ENCODE data around the gene PWWP2B. TPM values are rescaled to one million over a fixed set of nuclear protein-coding genes. Genes with fewer than 3 reads are reported as not detected.
"Not testable (repeated sequence)": the region's sequence is repeated elsewhere in the genome, so short reads cannot be mapped to it uniquely, and the experiment has no call there.

PWWP2B gene
- total RNA-seq, 8 experiments from 2014 or later: 4.6 to 12.7 (median 8.9) TPM

DNA sequence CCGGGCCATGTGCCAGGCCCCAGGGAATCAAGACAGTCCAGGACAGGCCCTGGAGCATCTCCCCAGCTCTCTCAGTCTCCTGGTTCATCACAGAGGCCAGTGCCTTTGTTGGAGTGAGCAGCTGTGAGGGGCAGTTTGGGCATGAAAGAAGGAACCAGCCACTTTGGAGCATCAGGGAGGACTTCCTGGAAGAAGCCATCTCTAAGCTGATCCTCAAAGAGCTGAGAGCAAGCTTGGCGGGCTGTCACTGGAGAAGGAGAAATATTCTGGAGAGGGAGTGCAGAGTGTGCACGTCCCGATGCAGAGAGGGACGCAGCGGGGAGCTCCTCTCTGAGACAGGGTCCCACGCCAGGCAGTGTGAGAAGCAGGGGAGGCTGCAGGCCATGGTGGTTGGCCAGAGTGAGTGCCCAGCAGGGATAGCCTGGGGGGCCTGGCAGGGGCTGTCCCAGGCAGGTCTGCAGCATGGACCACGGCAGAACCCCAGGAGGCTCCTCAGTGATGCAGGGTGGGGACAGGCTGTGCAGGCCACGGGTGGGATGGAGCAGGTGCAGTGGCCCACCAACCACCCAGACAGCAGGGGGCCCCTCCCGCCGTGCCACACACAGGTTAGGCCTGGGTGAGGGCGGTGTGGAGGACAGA, 34.7 kb downstream of the PWWP2B start:
- H3K27ac ChIP-seq: peak overlapping the region; percentile 52 to 78
- WGBS, 10 experiments: 79 to 100% (median 93%) methylated on average over 1 to 5 of the region's 12 CpGs; no CpG with 5 or more reads in 4 of the 10 experiments
- peak in 2 of 8 experiments; percentile 2 to 6 for ATAC-seq (replicated peaks in 6 of 8)
- in situ Hi-C loops (cut with MboI; ENCODE audit: low pct_unique_long_range_greater_than_20kb in 2 of 9, low sequenced_read_pairs in 9 of 9, unreplicated experiment in 9 of 9): no loop called here
- peaks cover 27 to 31% of the 10 kb centered on the region in 2 donors for H3K4me1 ChIP-seq (replicated peaks in 1 of 2)
- no peak overlapping the region for H3K4me3 ChIP-seq

DNA sequence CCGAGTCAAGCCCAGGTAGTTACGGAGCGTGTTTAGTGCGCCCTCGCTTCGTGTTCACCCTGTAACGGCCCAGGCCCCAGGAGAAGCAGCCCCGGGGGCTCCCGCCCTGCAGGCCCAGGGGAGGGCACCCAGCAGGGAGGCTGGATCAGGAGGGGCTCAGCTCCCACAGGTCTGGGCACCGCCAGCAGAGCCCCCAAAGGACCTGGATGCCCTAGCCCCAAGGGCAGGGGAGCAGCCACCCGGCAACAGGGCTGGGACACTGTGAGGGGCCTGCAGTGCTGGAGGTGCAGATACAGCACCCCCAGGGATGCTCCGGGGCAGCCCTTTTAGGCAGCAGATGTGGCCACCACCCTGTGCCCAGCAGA, 35.2 kb downstream of the PWWP2B start:
- WGBS, 10 experiments: 40 to 100% (median 83%) methylated on average over 1 to 2 of the region's 12 CpGs; no CpG with 5 or more reads in 7 of the 10 experiments
- peak in 2 of 8 experiments; percentile 5 for ATAC-seq (replicated peaks in 6 of 8)
- Histone ChIP-seq H3K4me3 (no peak overlapping the region), H3K4me1 (replicated peaks in 1 of 2) (peaks cover 27 to 31% of the 10 kb centered on the region in 2 donors), H3K27ac (peak overlapping the region; percentile 52 to 78)
- in situ Hi-C loops (cut with MboI; ENCODE audit: low pct_unique_long_range_greater_than_20kb in 2 of 9, low sequenced_read_pairs in 9 of 9, unreplicated experiment in 9 of 9): no loop called here

DNA sequence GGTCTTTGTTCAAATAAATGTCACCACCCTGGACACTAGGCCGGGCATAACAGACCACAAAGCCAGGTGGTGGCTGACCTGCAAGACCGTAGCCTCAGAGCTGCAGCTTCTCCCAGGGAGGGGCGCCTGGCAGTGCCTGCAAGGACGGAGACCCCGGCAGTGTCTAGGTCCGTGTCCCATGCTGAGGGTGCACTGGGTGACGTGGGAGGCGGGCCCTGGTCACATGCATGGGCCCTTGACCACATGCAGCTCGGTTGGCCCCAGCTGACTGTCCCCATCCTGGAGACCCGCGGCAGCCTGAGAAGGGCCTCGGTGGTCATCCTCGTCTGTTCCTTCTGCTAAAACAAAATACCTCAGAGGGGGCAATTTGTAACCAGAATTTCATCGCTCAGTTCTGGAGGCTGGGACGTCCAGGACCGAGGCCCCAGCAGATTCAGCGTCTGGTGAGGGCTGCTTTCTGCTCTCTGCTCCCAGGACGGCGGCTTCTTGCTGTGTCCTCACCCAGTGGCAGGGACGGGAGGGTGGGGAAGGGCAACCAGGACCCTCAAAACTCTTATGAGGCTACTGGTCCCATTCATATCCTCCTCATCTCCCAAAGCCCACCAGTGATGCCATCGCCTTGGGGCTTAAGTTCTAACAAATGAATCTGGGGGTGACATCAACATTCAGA, 36.8 kb downstream of the PWWP2B start:
- Histone ChIP-seq H3K27ac (peak overlapping the region in 1 of 2 donors; percentile 19), H3K4me3 (no peak overlapping the region), H3K4me1 (replicated peaks in 1 of 2) (peaks cover 27 to 31% of the 10 kb centered on the region in 2 donors)
- no peak for ATAC-seq (replicated peaks in 6 of 8)
- in situ Hi-C loops (cut with MboI; ENCODE audit: low pct_unique_long_range_greater_than_20kb in 2 of 9, low sequenced_read_pairs in 9 of 9, unreplicated experiment in 9 of 9): no loop called here
- WGBS, 10 experiments: 80 to 100% (median 94%) methylated on average over 1 to 11 of the region's 21 CpGs; no CpG with 5 or more reads in 6 of the 10 experiments

DNA sequence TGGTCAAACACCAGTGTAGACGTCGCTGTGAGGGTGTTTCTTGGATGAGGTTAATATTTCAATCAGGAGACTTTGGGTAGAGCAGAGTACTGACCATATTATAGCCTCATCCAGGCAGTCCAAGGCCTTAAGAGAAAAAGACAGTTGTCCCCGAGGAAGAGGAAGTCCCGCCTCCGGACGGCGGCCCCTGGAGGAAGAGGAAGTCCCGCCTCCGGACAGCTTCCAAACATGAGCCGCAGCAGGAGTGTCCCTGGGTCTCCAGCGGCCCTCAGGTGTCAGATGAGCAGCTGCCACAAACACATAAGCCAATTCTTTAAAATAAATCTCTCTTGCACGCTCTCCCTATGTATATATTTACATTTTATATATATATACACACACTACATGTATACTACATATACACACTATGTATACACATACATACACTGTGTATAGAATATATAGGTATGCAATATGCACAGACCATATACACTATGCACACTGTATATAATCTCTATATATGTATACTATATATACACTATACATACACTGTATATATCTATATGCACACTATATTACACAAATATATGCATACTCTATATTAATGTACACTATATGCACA, 37.5 kb downstream of the PWWP2B start:
- no peak overlapping the region for H3K4me3 ChIP-seq
- peak in 1 of 8 experiments; percentile 13 for ATAC-seq (replicated peaks in 6 of 8)
- H3K27ac ChIP-seq: no peak overlapping the region
- peaks cover 28 to 29% of the 10 kb centered on the region in 2 donors for H3K4me1 ChIP-seq (replicated peaks in 1 of 2)
- WGBS, 10 experiments: 83 to 100% (median 94%) methylated on average over 1 to 10 of the region's 12 CpGs; no CpG with 5 or more reads in 5 of the 10 experiments
- in situ Hi-C loops (cut with MboI; ENCODE audit: low pct_unique_long_range_greater_than_20kb in 2 of 9, low sequenced_read_pairs in 9 of 9, unreplicated experiment in 9 of 9): no loop called here

DNA sequence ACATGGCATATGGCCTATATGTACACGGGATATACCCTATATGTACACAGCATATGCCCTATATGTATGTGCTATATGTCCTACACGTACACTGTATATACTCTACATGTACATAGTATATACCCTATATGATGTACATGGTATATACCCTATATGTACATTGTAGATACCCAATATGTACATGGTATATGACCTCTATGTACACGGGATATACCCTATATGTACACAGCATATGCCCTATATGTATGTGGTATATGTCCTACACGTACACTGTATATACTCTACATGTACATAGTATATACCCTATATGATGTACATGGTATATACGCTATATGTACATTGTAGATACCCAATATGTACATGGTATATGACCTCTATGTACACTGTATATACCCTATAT, 38.3 kb downstream of the PWWP2B start:
- H3K4me3 ChIP-seq; in situ Hi-C loops (cut with MboI; ENCODE audit: low pct_unique_long_range_greater_than_20kb in 2 of 9, low sequenced_read_pairs in 9 of 9, unreplicated experiment in 9 of 9); H3K27ac ChIP-seq; ATAC-seq (replicated peaks in 6 of 8): not testable (repeated sequence)
- H3K4me1 ChIP-seq (replicated peaks in 1 of 2): peaks cover 22 to 23% of the 10 kb centered on the region in 2 donors
- 56 to 100% (median 91%) methylated on average over 1 to 5 of the region's 5 CpGs; no CpG with 5 or more reads in 2 of the 10 experiments for WGBS, 10 experiments

DNA sequence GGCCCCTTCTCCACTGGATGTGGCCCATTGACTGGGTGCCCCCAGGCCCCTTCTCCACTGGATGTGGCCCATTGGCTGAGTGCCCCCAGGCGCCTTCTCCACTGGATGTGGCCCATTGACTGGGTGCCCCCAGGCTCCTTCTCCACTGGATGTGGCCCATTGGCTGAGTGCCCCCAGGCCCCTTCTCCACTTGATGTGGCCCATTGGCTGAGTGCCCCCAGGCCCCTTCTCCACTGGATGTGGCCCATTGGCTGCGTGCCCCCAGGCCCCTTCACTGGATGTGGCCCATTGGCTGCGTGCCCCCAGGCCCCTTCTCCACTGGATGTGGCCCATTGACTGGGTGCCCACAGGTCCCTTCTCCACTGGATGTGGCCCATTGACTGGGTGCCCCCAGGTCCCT, 39.1 kb downstream of the PWWP2B start:
- peaks cover 22 to 23% of the 10 kb centered on the region in 2 donors for H3K4me1 ChIP-seq (replicated peaks in 1 of 2)
- H3K27ac ChIP-seq; ATAC-seq (replicated peaks in 6 of 8); in situ Hi-C loops (cut with MboI; ENCODE audit: low pct_unique_long_range_greater_than_20kb in 2 of 9, low sequenced_read_pairs in 9 of 9, unreplicated experiment in 9 of 9); H3K4me3 ChIP-seq: not testable (repeated sequence)
- WGBS, 10 experiments: 90 to 100% methylated on average over 1 to 2 of the region's 3 CpGs; no CpG with 5 or more reads in 8 of the 10 experiments

DNA sequence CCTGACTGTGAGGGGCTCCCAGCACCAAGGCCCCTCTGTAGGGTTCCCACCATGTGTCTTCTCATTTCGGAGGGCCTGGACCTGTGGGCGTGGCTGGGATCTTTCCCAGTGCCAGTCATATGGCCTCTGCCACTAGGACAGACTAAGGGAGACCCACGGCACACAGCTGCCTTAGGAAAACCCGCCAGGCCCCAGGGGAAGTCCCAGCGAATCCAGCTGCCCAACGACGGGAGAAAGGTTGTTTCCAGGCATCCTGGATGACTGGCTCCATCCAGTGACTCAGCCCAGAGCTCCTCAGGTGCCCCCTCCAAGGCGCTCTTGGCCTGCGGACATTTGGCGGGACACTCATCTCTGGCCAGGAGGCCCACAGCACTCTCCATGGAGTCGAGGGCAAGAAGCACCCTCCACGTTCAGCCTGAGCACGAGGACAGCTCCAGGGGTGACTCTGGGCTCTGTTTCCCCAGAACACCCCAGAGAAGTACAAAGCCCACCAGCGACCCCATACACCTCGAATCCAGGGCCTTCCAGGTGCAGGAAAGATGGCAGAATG, 39.9 kb downstream of the PWWP2B start:
- H3K4me1 ChIP-seq (replicated peaks in 1 of 2): peaks cover 20% of the 10 kb centered on the region in 2 donors
- no peak overlapping the region for H3K4me3 ChIP-seq
- WGBS, 10 experiments: 67 to 84% (median 80%) methylated on average over 1 to 9 of the region's 15 CpGs; no CpG with 5 or more reads in 6 of the 10 experiments
- ATAC-seq (replicated peaks in 6 of 8): no peak
- H3K27ac ChIP-seq: no peak overlapping the region
- in situ Hi-C loops (cut with MboI; ENCODE audit: low pct_unique_long_range_greater_than_20kb in 2 of 9, low sequenced_read_pairs in 9 of 9, unreplicated experiment in 9 of 9): no loop called here

DNA sequence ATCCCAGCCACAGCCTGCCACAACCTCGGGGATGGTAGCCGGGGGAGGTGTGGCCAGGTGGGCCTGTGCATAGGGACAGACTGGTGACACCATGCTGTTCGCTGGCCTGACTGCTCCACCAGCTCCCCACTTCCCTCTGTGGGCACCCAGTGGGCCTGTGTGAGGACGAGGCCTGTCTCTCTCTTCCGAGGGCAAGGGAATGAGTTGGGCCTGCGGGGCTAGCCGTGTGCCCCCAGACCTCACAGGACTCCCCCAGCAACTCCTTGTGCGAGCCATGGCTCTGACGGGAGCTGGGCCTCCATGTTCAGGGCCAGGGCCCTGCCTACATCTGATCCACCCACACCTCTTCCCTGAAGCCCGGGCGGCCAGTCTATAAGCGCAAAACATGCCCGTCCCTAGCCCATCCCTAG, 40.5 kb downstream of the PWWP2B start:
- in situ Hi-C loops (cut with MboI; ENCODE audit: low pct_unique_long_range_greater_than_20kb in 2 of 9, low sequenced_read_pairs in 9 of 9, unreplicated experiment in 9 of 9): no loop called here
- ATAC-seq (replicated peaks in 6 of 8): peak in 1 of 8 experiments; percentile 53
- 87 to 100% (median 91%) methylated on average over 3 to 8 of the region's 13 CpGs; no CpG with 5 or more reads in 7 of the 10 experiments for WGBS, 10 experiments
- no peak overlapping the region for H3K27ac ChIP-seq
- H3K4me3 ChIP-seq: no peak overlapping the region
- peaks cover 14% of the 10 kb centered on the region in 2 donors for H3K4me1 ChIP-seq (replicated peaks in 1 of 2)

DNA sequence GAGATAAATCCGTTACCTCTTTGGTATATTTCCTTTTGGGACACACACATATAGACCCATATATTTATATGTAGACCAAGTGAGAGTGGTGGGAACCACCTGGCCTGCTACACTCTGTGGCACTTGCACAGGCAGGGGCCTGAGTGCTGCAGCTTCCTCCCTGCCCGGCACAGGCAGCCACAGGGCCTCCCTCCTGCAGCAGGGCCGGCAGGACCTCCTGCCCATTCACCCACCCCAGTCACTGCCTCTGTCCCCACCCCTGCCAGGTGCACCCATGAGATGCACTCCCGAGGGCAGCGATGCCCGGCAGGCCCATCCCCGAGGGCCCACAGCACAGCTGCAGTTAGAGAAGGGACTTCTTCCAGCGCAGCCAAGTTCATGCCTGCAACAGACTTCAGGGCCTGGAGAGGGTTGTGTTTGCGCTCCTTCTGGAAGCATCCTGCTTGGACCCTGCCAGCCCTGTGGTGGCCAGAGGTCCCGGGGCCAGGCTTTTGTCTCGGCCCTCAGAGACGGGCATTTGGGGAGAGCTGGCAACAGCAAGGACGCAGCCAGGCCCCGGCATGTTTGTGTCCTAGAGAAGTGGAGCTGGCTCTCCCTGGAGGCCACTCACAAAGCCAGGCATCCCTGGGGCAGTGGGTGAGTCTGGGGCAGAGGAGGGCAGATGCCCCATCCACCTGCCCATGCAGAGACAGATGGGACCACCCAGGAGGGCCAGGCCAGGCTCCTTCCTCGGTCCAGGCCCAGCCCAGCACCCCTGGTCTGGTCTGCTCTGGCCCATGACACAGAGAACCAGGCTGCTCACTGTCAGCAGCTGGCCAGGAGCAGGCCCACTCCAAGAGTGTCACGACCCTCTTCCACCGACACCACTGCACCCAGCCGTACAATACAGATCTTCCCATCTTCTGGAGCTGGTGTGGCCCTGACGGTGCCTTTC, 41.4 kb downstream of the PWWP2B start:
- Histone ChIP-seq H3K4me1 (replicated peaks in 1 of 2) (peaks cover 11 to 12% of the 10 kb centered on the region in 2 donors), H3K4me3 (no peak overlapping the region), H3K27ac (peak overlapping the region in 1 of 2 donors; percentile 9)
- ATAC-seq (replicated peaks in 6 of 8): peak in 5 of 8 experiments; percentile 6 to 69 (median 25)
- 50 to 100% (median 80%) methylated on average over 1 to 3 of the region's 19 CpGs; no CpG with 5 or more reads in 5 of the 10 experiments for WGBS, 10 experiments
- in situ Hi-C loops (cut with MboI; ENCODE audit: low pct_unique_long_range_greater_than_20kb in 2 of 9, low sequenced_read_pairs in 9 of 9, unreplicated experiment in 9 of 9): no loop called here

DNA sequence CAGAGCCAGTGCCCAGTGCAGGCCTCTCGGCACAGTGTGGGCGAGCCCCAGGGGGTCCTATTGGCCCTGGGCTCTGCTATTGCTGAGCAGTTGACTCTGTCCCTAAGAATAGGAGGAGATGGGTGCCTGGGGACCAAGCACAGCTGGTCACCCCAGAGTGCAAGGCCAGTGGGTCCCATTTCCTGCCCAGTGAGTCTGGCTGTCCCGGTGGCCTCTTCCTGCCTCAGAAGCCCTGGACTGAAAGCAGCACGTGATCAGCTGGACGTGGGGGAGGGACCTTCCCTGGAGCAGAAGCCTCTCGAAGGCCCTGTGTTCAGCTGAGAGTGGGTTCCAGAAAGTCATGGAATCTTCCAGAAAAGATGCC, 42.0 kb downstream of the PWWP2B start:
- ATAC-seq (replicated peaks in 6 of 8): peak in 2 of 8 experiments; percentile 6 to 8
- WGBS, 10 experiments: 36 to 90% (median 60%) methylated on average over 1 to 2 of the region's 6 CpGs; no CpG with 5 or more reads in 5 of the 10 experiments
- no peak overlapping the region for H3K27ac ChIP-seq

DNA sequence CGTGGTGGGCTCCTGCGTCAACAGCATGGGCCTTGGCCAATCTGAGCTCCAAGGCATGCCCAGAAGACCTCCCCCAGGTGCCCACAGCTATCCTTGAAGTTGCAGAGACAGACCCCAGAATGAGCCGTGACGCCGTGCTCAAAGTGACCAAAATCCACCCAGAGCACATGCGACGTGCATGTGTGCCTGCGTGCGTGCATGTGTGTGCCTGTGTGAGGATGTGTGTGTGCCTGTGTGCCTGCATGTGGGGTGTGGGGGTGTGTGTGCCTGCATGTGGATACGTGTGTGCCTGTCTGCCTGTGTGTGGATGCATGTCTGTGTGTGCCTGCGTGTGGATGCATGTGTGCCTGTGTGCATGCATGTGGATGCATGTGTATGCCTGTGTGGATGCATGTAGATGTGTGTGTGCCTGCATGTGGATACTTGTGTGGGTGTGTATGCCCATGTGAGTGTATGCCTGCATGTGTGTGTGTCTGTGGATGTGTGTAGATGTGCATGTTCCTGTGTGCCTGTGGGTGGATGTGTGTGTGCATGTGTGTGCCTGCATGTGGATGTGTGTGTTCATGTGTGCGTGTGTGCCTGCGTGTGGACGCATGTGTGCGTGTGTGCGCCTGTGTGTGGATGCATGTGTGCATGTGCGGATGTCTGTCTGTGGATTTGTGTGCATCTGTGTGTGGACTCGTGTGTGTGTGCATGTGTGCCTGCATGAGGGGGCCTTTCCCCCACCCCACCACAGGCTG, 42.6 kb downstream of the PWWP2B start:
- Histone ChIP-seq H3K4me3 (no peak overlapping the region), H3K4me1 (replicated peaks in 1 of 2) (peaks cover 17 to 19% of the 10 kb centered on the region in 2 donors), H3K27ac (no peak overlapping the region)
- 90 to 100% (median 93%) methylated on average over 2 to 9 of the region's 18 CpGs; no CpG with 5 or more reads in 6 of the 10 experiments for WGBS, 10 experiments
- in situ Hi-C loops (cut with MboI; ENCODE audit: low pct_unique_long_range_greater_than_20kb in 2 of 9, low sequenced_read_pairs in 9 of 9, unreplicated experiment in 9 of 9): loop anchor here in 1 of 9 experiments (10.0 kb wide), 1 partner anchor 45 kb away; the partner anchor contains the start of gene PWWP2B
- ATAC-seq (replicated peaks in 6 of 8): no peak

More for the DNA sequence above, 42.0 kb downstream of the PWWP2B start:
- H3K4me1 ChIP-seq (replicated peaks in 1 of 2): peaks cover 12 to 14% of the 10 kb centered on the region in 2 donors
- H3K4me3 ChIP-seq: no peak overlapping the region
- in situ Hi-C loops (cut with MboI; ENCODE audit: low pct_unique_long_range_greater_than_20kb in 2 of 9, low sequenced_read_pairs in 9 of 9, unreplicated experiment in 9 of 9): no loop called here
